ENCODE results near the gene PRKCZ.

- peak; percentile 26 to 64 for TF ChIP-seq CTCF (conservative IDR thresholded peaks at IDR 0.05 in 1 of 2, IDR thresholded peaks at IDR 0.05 in 1 of 2; ENCODE audit: low read depth in 1 of 2, low read length in 2 of 2)
- no peak for TF ChIP-seq EZH2 (IDR thresholded peaks at IDR 0.05; ENCODE audit: low read length, missing control alignments)
Measured at GRCh38 chr1:2091611-2092604, 41.7 kb downstream of the PRKCZ start.
